ENCODE data around the gene CFAP52. TPM values are rescaled to one million over a fixed set of nuclear protein-coding genes. Genes with fewer than 3 reads are reported as not detected.
"Not testable (repeated sequence)": the region's sequence is repeated elsewhere in the genome, so short reads cannot be mapped to it uniquely, and the experiment has no call there.

The CFAP52 gene
- total RNA-seq (2014; rRNA removed; shearing (Covaris generic)): not detected in 2 replicates
- not detected in 2 replicates for polyA plus RNA-seq (2015; cell fraction: cytosol; rRNA removed)
- polyA plus RNA-seq (2015; cell fraction: nucleus; rRNA removed): not detected in 2 replicates

GRCh38 chr17:9576521-9577372, at the start of gene CFAP52:
Gene CFAP52 (plus strand): TSS chr17:9576642. CDS start chr17:9576696, 54 bp downstream.
- peak; percentile 62 for DNase-seq (ENCODE audit: low read depth)

- DNase-seq (ENCODE audit: low read depth): no peak
Measured at GRCh38 chr17:9527788-9528187, 48.7 kb upstream of the CFAP52 start.

- DNase-seq (ENCODE audit: low read depth): peak; percentile 4
Measured at GRCh38 chr17:9529033-9529700, 47.3 kb upstream of the CFAP52 start.

GRCh38 chr17:9531034-9531433, 45.4 kb upstream of the CFAP52 start:
- DNase-seq (ENCODE audit: low read depth): no peak

GRCh38 chr17:9532715-9533114, 43.7 kb upstream of the CFAP52 start:
- DNase-seq (ENCODE audit: low read depth): no peak

GRCh38 chr17:9533441-9533840, 43.0 kb upstream of the CFAP52 start:
- DNase-seq (ENCODE audit: low read depth): no peak

- DNase-seq (ENCODE audit: low read depth): no peak
Measured at GRCh38 chr17:9536061-9536460, 40.4 kb upstream of the CFAP52 start.

- no peak for DNase-seq (ENCODE audit: low read depth)
Measured at GRCh38 chr17:9537177-9537776, 39.2 kb upstream of the CFAP52 start.

- DNase-seq (ENCODE audit: low read depth): no peak
Measured at GRCh38 chr17:9538626-9539025, 37.8 kb upstream of the CFAP52 start.

GRCh38 chr17:9541718-9542117, 34.7 kb upstream of the CFAP52 start:
- no peak for DNase-seq (ENCODE audit: low read depth)

GRCh38 chr17:9544221-9544620, 32.2 kb upstream of the CFAP52 start:
- no peak for DNase-seq (ENCODE audit: low read depth)

GRCh38 chr17:9549215-9549614, 27.2 kb upstream of the CFAP52 start:
- no peak for DNase-seq (ENCODE audit: low read depth)

GRCh38 chr17:9553181-9553580, 23.3 kb upstream of the CFAP52 start:
- DNase-seq (ENCODE audit: low read depth): no peak

- no peak for DNase-seq (ENCODE audit: low read depth)
Measured at GRCh38 chr17:9553596-9553995, 22.8 kb upstream of the CFAP52 start.

- peak; percentile 54 for DNase-seq (ENCODE audit: low read depth)
Measured at GRCh38 chr17:9554715-9555114, 21.7 kb upstream of the CFAP52 start.

- no peak for DNase-seq (ENCODE audit: low read depth)
Measured at GRCh38 chr17:9557161-9557755, 19.2 kb upstream of the CFAP52 start.

- DNase-seq (ENCODE audit: low read depth): no peak
Measured at GRCh38 chr17:9557857-9558256, 18.6 kb upstream of the CFAP52 start.

- no peak for DNase-seq (ENCODE audit: low read depth)
Measured at GRCh38 chr17:9564104-9564503, 12.3 kb upstream of the CFAP52 start.

- DNase-seq (ENCODE audit: low read depth): no peak
Measured at GRCh38 chr17:9566067-9566466, 10.4 kb upstream of the CFAP52 start.

GRCh38 chr17:9566739-9567138, 9.7 kb upstream of the CFAP52 start:
- DNase-seq (ENCODE audit: low read depth): not testable (repeated sequence)

- no peak for DNase-seq (ENCODE audit: low read depth)
Measured at GRCh38 chr17:9568004-9568403, 8.4 kb upstream of the CFAP52 start.
